H1 (cell line): ENCODE data around the gene HPS5. TPM values are rescaled to one million over a fixed set of nuclear protein-coding genes. Genes with fewer than 3 reads are reported as not detected.

Experiments used
- CTCF ChIA-PET: fragments of 300-600 bp; sonication (Branson Sonifier 250); formaldehyde crosslinking; loops from one replicate; lab custom pipeline; 2021; ENCODE audit not compliant: partially characterized antibody; lab: Charles Lee
- POLR2A ChIA-PET: fragments of 300-600 bp; sonication (Branson Sonifier 250); formaldehyde crosslinking; loops from one replicate; lab custom pipeline; 2021; ENCODE audit warnings: inconsistent platforms; ENCODE audit not compliant: partially characterized antibody; lab: Charles Lee
- DNase-seq, 2 experiments: peaks; one replicate each; pipeline versions ENCODE4 v3.0.0 to v3.0.0-alpha.2; 2010 to 2022; ENCODE audit warnings: low spot score in 2 of 2, low read depth in 1 of 2, mixed read lengths in 1 of 2
- FAIRE-seq: peaks from 2 replicates; lab custom pipeline; 2011; peaks lifted over from hg19 to GRCh38; lab: Jason Lieb, UNC
- H2AFZ ChIP-seq: 2 replicates; pipeline ENCODE4 v1.8.1; 2012; ENCODE audit warnings: low read length, inconsistent platforms
- H2AK5ac ChIP-seq: 2 replicates; pipeline ENCODE4 v1.6.1; 2013; ENCODE audit warnings: low read depth, low read length
- H2BK120ac ChIP-seq: replicated peaks from 2 replicates; pipeline ENCODE3; 2013; ENCODE audit warnings: low read depth, low read length, inconsistent platforms
- H2BK12ac ChIP-seq: 2 replicates; pipeline ENCODE4 v1.6.1; 2013; ENCODE audit warnings: low read depth, low read length
- H2BK15ac ChIP-seq: 2 replicates; pipeline ENCODE4 v1.6.1; 2013; ENCODE audit warnings: low read length
- H2BK20ac ChIP-seq: 2 replicates; pipeline ENCODE4 v1.6.1; 2013; ENCODE audit warnings: low read length
- H2BK5ac ChIP-seq: 2 replicates; pipeline ENCODE4 v1.6.1; 2013; ENCODE audit warnings: low read depth, low read length
- H3K14ac ChIP-seq: 2 replicates; pipeline ENCODE4 v1.6.1; 2013; ENCODE audit warnings: inconsistent platforms; ENCODE audit not compliant: insufficient read length
- H3K18ac ChIP-seq: 2 replicates; pipeline ENCODE4 v1.6.1; 2013; ENCODE audit warnings: low read length; ENCODE audit errors: extremely low read depth
- H3K23ac ChIP-seq: 2 replicates; pipeline ENCODE4 v1.6.1; 2013; ENCODE audit warnings: inconsistent platforms; ENCODE audit not compliant: insufficient read length
- H3K23me2 ChIP-seq: 2 replicates; pipeline ENCODE4 v1.6.1; 2013; ENCODE audit warnings: low read depth, low read length
- H3K27ac ChIP-seq: 2 replicates; pipeline ENCODE4 v1.6.1; 2011; ENCODE audit warnings: low read depth, low read length, inconsistent platforms
- H3K27me3 ChIP-seq, 4 experiments: replicated peaks in 1 of 4; 1 replicate in 1 of 4; 2 replicates in 3 of 4; pipeline versions ENCODE4 v1.6.1 to v1.8.1; 2011 to 2013; ENCODE audit warnings: low read length in 3 of 4, mild to moderate bottlenecking in 3 of 4, inconsistent platforms in 2 of 4, mixed read lengths in 2 of 4, moderate library complexity in 1 of 4; ENCODE audit not compliant: control insufficient read depth in 3 of 4, insufficient read depth in 3 of 4; ENCODE audit errors: extremely low read depth in 1 of 4
- H3K36me3 ChIP-seq, 4 experiments: 2 replicates each; pipeline versions ENCODE4 v1.6.1 to v1.8.1; 2011 to 2013; ENCODE audit warnings: mild to moderate bottlenecking in 4 of 4, low read length in 3 of 4, moderate library complexity in 2 of 4, control low read depth in 1 of 4, inconsistent platforms in 1 of 4; ENCODE audit not compliant: insufficient read depth in 4 of 4, control insufficient read depth in 2 of 4
- H3K4ac ChIP-seq: replicated peaks from 2 replicates; pipeline ENCODE3; 2013; ENCODE audit warnings: low read length, low read depth, mixed read lengths, inconsistent platforms; ENCODE audit not compliant: insufficient read length
- H3K4me1 ChIP-seq, 4 experiments: replicated peaks in 1 of 4; 1 replicate in 1 of 4; 2 replicates in 3 of 4; pipeline versions ENCODE4 v1.6.1 to v1.8.1; 2011 to 2013; ENCODE audit warnings: low read length in 3 of 4, inconsistent platforms in 2 of 4, mixed read lengths in 1 of 4; ENCODE audit not compliant: insufficient read depth in 4 of 4, control insufficient read depth in 3 of 4
- H3K4me2 ChIP-seq, 2 experiments: 2 replicates each; pipeline versions ENCODE4 v1.6.1 to v1.8.1; 2011 to 2013; ENCODE audit warnings: low read depth in 2 of 2, low read length in 2 of 2, control low read depth in 1 of 2, inconsistent platforms in 1 of 2, mild to moderate bottlenecking in 1 of 2; ENCODE audit not compliant: insufficient read depth in 1 of 2
- H3K4me3 ChIP-seq, 4 experiments: fragments of 200-600, 300-600 bp in 1 of 4; sonication (generic), shearing (Covaris generic), sonication (Bioruptor Twin) in 1 of 4; 2 replicates each; pipeline versions ENCODE4 v1.5.1 to v1.8.1; 2011 to 2016; ENCODE audit warnings: low read length in 4 of 4, low read depth in 3 of 4, control low read depth in 2 of 4, inconsistent platforms in 2 of 4, mild to moderate bottlenecking in 2 of 4, mixed read lengths in 1 of 4, moderate library complexity in 1 of 4; ENCODE audit not compliant: insufficient read depth in 2 of 4; ENCODE audit errors: extremely low read depth in 1 of 4
- H3K56ac ChIP-seq: replicated peaks from 2 replicates; pipeline ENCODE3; 2013; ENCODE audit warnings: low read depth, mild to moderate bottlenecking, mixed read lengths, low read length, inconsistent platforms; ENCODE audit not compliant: insufficient read length
- H3K79me1 ChIP-seq: 2 replicates; pipeline ENCODE4 v1.6.1; 2013; ENCODE audit warnings: low read depth, low read length, control low read depth
- H3K79me2 ChIP-seq, 2 experiments: 2 replicates each; pipeline versions ENCODE4 v1.6.1 to v1.8.1; 2012 to 2013; ENCODE audit warnings: low read length in 2 of 2, mild to moderate bottlenecking in 2 of 2, inconsistent platforms in 1 of 2; ENCODE audit not compliant: insufficient read depth in 2 of 2, control insufficient read depth in 1 of 2
- H3K9ac ChIP-seq, 4 experiments: replicated peaks in 1 of 4; 1 replicate in 1 of 4; 2 replicates in 3 of 4; pipeline versions ENCODE4 v1.6.1 to v1.8.1; 2011 to 2013; ENCODE audit warnings: low read depth in 3 of 4, low read length in 3 of 4, control low read depth in 2 of 4, mild to moderate bottlenecking in 2 of 4, moderate library complexity in 2 of 4, inconsistent platforms in 1 of 4; ENCODE audit errors: extremely low read depth in 1 of 4
- H3K9me3 ChIP-seq, 2 experiments: 2 replicates each; pipeline versions ENCODE4 v1.6.1 to v1.8.1; 2012 to 2013; ENCODE audit warnings: mild to moderate bottlenecking in 2 of 2, moderate library complexity in 2 of 2, control low read depth in 1 of 2, inconsistent platforms in 1 of 2, low read depth in 1 of 2, low read length in 1 of 2, mixed read lengths in 1 of 2; ENCODE audit not compliant: insufficient read depth in 2 of 2
- H4K20me1 ChIP-seq, 2 experiments: replicated peaks in 1 of 2; 2 replicates each; pipeline versions ENCODE3 to v1.8.1; 2011 to 2013; ENCODE audit warnings: inconsistent platforms in 2 of 2, low read length in 2 of 2, mild to moderate bottlenecking in 1 of 2; ENCODE audit not compliant: insufficient read depth in 2 of 2, control insufficient read depth in 1 of 2
- H4K5ac ChIP-seq: 2 replicates; pipeline ENCODE4 v1.6.1; 2013; ENCODE audit warnings: low read length, low read depth, mixed read lengths, inconsistent platforms; ENCODE audit not compliant: insufficient read length
- H4K8ac ChIP-seq: 2 replicates; pipeline ENCODE4 v1.8.0; 2013; ENCODE audit warnings: mild to moderate bottlenecking, moderate library complexity, low read length, inconsistent platforms; ENCODE audit not compliant: insufficient read depth; ENCODE audit errors: extremely low read depth
- H4K91ac ChIP-seq: replicated peaks from 2 replicates; pipeline ENCODE3; 2013; ENCODE audit warnings: low read length, mixed read lengths, inconsistent platforms; ENCODE audit not compliant: insufficient read length
- FOSL1 ChIP-seq: IDR thresholded peaks from 2 replicates; pipeline ENCODE4 v1.6.1; 2011; ENCODE audit warnings: mild to moderate bottlenecking, low read depth, low read length, moderate library complexity; ENCODE audit not compliant: insufficient read depth
- HDAC2 ChIP-seq, 2 experiments: fragments of 300-600 bp in 1 of 2; sonication (generic) in 1 of 2; IDR thresholded peaks; 2 replicates each; pipeline ENCODE4 v1.6.1; 2011 to 2012; ENCODE audit warnings: low read depth in 2 of 2, low read length in 2 of 2, mild to moderate bottlenecking in 2 of 2, moderate library complexity in 2 of 2, borderline replicate concordance in 1 of 2, inconsistent platforms in 1 of 2
- KDM1A ChIP-seq: fragments of 200-600, 300-600 bp; sonication (generic); IDR thresholded peaks from 2 replicates; pipeline ENCODE4 v1.7.1; 2016; ENCODE audit warnings: mild to moderate bottlenecking, low read length, borderline replicate concordance
- TAF7 ChIP-seq: optimal IDR thresholded peaks from 2 replicates; pipeline ENCODE3; 2011; ENCODE audit warnings: low read depth, mild to moderate bottlenecking, inconsistent platforms, low read length, moderate library complexity, borderline replicate concordance
- polyA plus RNA-seq, 7 experiments: library from polyadenylated mRNA; depleted of rRNA in 3 of 7; stranded (reverse) in 5 of 7; unstranded in 2 of 7; fragments of >200 nt in 5 of 7; fragments of 200-250 nt in 2 of 7; gene quantifications; 1 replicate in 5 of 7; 2 replicates in 1 of 7; 4 replicates in 1 of 7; pipeline versions ENCODE4 v1.2.1 to v1.2.3, GENCODE V29; 2011 to 2013; ENCODE audit warnings: missing spikeins in 2 of 7, mixed read lengths in 2 of 7
- total RNA-seq: library from RNA; stranded (reverse); fragmentation: NEBNext Ultra II Directional; extraction: Animal tissue kit (Norgen Biotek cat#: 25700); gene quantifications from 2 replicates; pipeline ENCODE4 v1.2.1, GENCODE V29; 2021

Gene HPS5
- total and polyA plus RNA-seq, 2 of the 8 experiments (the other 6 are each of a cell fraction or from before 2014, with no cell fraction given): 5.0 to 18.5 TPM

DNA sequence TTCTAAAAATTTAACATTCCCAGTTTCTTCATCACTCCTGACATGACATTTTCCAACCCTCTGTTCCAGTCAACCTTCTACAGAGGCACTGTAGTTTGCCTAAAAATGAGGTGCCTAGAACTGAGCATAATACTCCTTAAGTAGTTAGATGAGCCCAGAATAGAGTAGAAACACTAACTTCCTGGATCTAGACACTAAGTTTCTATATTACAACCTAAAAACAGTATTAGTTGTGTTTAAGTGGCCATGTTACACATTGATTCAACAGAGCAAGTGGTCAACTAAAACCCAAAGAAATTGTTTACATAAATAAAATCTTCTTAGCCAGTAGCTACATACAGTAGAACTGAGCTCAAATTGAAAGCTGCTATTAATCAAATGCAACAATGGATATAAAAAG lies 1.3 kb downstream of the HPS5 start:
- Histone ChIP-seq H4K20me1 (peaks cover 0 to 2% of the 10 kb centered on the region in 2 experiments), H3K23ac (no peak overlapping the region)
- TF ChIP-seq KDM1A (no peak), TAF7 (no peak), FOSL1 (no peak), HDAC2 (IDR thresholded peaks at IDR 0.05; ENCODE audit: borderline replicate concordance in 1 of 2, low read depth in 2 of 2, low read length in 2 of 2) (no peak)
- TF ChIP-seq, all 59 proteins: peak for 0
- no peak overlapping the region for H2BK120ac ChIP-seq
- no peak for FAIRE-seq
- peaks cover 5% of the 10 kb centered on the region; the same call in 1 of the 2 replicates for H3K79me1 ChIP-seq
- no peak overlapping the region for H2BK12ac ChIP-seq
- no peak overlapping the region for H3K56ac ChIP-seq
- peaks cover 11% of the 10 kb centered on the region for H3K23me2 ChIP-seq
- H3K18ac ChIP-seq: no peak overlapping the region
- H2BK5ac ChIP-seq: no peak overlapping the region
- peaks cover 0 to 4% (median 0%) of the 10 kb centered on the region in 4 experiments; a peak in 2 of 8 replicates for H3K36me3 ChIP-seq
- no peak overlapping the region for H3K4ac ChIP-seq
- H3K9ac ChIP-seq: no peak overlapping the region; a peak in 1 of 7 replicates
- peak overlapping the region; percentile 77 to 89; a peak in 3 of 4 replicates for H3K4me2 ChIP-seq
- H4K8ac ChIP-seq: no peak overlapping the region
- ChIA-PET POLR2A (interaction anchor here (0.8 to 3.6 kb wide), 3 partner anchors 11 to 75 kb away, joined by 3 to 24 read pairs (median 22); partner anchors contain the start of gene LDHA), CTCF (interaction anchor here (1.1 to 1.2 kb wide), 2 partner anchors 205 to 455 kb away, joined by 3 to 5 read pairs; no protein-coding TSS in a partner anchor)
- no peak overlapping the region for H2AK5ac ChIP-seq
- no peak for DNase-seq
- no peaks in the 10 kb centered on the region; a peak in 2 of 7 replicates for H3K4me1 ChIP-seq
- H4K5ac ChIP-seq: no peak overlapping the region
- no peak overlapping the region for H4K91ac ChIP-seq
- no peaks in the 10 kb centered on the region for H3K27me3 ChIP-seq
- no peak overlapping the region for H3K27ac ChIP-seq
- peak overlapping the region in 2 of 4 experiments; percentile 81 to 92; a peak in 3 of 8 replicates for H3K4me3 ChIP-seq
- no peak overlapping the region for H3K14ac ChIP-seq
- H3K9me3 ChIP-seq: no peaks in the 10 kb centered on the region
- peaks cover 14 to 84% of the 10 kb centered on the region in 2 experiments; a peak in 3 of 4 replicates for H3K79me2 ChIP-seq
- H2AFZ ChIP-seq: no peak overlapping the region
- no peak overlapping the region for H2BK15ac ChIP-seq
- H2BK20ac ChIP-seq: no peak overlapping the region
